Epithelial cell of proximal tubule (primary cell): ENCODE data around the gene R3HDM4. TPM values are rescaled to one million over a fixed set of nuclear protein-coding genes. Genes with fewer than 3 reads are reported as not detected.

Experiments
- DNase-seq: peaks from one replicate; pipeline ENCODE4 v3.0.0-alpha.2; 2011; ENCODE audit warnings: low read depth
- H3K4me3 ChIP-seq: 2 replicates; pipeline ENCODE4 v1.5.1; 2011; ENCODE audit warnings: low read depth, mild to moderate bottlenecking, low read length
- total RNA-seq: library from RNA; depleted of rRNA; stranded (reverse); fragments of >200 nt; gene quantifications from 2 replicates; pipeline ENCODE4 v1.2.3, GENCODE V29; 2015
- TF ChIP-seq, protein P1 (sequence below): conservative IDR thresholded peaks from 2 replicates; pipeline ENCODE4 v1.5.1; 2012; ENCODE audit warnings: low read depth, mild to moderate bottlenecking, low read length

R3HDM4 gene
- total RNA-seq, 1 donor from 2014 or later, result 49.8 TPM

DNA sequence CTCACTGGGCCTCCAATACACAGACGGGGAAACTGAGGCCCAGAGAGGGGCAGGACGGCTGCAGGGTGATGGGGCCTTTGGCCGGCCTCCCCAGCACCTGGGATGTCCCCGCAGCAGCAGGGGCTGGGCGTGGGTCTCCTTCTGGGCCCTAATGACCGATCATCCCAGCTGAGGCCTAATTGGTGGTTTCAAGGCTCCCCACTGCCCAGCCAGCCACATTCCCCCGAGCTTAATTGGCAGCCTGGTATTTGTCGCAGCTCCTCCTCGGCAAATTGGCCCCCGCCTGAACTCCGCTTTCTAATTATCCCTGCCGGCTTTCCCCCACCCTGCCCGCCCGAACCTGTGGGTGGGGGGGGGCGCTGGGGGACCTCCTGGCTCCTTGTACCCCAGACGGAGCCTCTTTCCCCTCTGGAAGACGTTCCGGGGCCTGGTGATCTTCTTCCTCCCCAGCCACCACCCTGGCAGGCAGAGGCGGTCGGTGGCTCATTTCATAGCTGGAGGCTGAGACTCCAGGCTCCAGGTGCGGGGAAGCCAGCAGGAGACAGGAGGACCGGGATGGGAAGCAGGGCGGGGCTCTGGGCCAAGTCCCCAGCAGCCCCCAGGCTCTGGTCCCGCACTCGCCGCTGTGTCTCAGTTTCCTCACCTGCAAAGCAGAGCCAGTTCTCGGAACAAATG is 43.9 kb upstream of the R3HDM4 start:
- no peak overlapping the region for H3K4me3 ChIP-seq
- DNase-seq, result no peak
- TF ChIP-seq, protein P1, sequence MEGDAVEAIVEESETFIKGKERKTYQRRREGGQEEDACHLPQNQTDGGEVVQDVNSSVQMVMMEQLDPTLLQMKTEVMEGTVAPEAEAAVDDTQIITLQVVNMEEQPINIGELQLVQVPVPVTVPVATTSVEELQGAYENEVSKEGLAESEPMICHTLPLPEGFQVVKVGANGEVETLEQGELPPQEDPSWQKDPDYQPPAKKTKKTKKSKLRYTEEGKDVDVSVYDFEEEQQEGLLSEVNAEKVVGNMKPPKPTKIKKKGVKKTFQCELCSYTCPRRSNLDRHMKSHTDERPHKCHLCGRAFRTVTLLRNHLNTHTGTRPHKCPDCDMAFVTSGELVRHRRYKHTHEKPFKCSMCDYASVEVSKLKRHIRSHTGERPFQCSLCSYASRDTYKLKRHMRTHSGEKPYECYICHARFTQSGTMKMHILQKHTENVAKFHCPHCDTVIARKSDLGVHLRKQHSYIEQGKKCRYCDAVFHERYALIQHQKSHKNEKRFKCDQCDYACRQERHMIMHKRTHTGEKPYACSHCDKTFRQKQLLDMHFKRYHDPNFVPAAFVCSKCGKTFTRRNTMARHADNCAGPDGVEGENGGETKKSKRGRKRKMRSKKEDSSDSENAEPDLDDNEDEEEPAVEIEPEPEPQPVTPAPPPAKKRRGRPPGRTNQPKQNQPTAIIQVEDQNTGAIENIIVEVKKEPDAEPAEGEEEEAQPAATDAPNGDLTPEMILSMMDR, result no peak

DNA sequence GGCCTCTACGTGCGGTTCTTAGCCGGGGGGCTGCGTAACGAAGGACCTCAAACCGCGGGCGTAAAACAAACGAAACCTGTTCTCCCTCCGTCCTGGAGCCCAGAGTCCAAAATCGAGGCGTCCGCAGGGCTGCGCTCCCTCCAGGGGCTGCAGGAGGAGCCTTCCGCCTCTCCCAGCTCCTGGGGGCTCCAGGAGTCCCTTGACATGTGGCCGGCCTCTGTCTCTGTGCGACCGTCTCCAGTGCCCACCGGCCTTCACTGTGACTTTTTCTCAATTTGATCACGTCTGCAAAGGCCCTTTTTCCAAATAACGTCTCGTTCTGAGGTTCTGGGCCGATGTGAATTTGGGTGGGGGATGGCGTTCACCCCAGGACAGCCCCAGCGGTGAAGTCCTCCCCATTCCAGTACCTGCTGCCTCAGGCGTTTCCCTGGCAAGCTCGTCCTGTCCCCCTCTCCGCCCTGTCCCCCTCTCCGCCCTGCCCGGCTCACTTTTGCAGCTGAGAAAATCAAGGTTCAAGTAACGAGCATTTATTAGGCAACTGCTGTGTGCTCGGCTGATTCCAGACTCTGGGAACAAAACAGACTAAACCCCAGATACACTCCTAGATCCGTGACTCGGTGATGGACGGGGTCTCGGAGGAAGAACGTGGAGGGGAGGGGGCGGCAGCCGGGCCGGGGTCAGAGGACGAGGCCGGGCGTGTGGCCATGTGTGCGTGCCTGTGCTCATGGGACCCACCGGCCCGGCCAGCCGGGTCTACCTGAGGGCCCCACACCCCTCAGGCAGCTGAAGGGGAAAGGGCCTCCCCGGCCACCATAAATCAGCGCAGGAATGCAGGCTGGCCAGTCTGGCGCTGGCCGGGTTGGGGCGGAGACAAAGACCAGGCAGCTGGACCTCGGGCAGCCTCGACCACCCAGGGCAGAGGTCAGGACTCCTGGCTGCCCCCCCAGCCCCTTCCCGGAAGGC is 43.1 kb upstream of the R3HDM4 start:
- no peak overlapping the region for H3K4me3 ChIP-seq
- DNase-seq, result no peak
- TF ChIP-seq, protein P1, result no peak

DNA sequence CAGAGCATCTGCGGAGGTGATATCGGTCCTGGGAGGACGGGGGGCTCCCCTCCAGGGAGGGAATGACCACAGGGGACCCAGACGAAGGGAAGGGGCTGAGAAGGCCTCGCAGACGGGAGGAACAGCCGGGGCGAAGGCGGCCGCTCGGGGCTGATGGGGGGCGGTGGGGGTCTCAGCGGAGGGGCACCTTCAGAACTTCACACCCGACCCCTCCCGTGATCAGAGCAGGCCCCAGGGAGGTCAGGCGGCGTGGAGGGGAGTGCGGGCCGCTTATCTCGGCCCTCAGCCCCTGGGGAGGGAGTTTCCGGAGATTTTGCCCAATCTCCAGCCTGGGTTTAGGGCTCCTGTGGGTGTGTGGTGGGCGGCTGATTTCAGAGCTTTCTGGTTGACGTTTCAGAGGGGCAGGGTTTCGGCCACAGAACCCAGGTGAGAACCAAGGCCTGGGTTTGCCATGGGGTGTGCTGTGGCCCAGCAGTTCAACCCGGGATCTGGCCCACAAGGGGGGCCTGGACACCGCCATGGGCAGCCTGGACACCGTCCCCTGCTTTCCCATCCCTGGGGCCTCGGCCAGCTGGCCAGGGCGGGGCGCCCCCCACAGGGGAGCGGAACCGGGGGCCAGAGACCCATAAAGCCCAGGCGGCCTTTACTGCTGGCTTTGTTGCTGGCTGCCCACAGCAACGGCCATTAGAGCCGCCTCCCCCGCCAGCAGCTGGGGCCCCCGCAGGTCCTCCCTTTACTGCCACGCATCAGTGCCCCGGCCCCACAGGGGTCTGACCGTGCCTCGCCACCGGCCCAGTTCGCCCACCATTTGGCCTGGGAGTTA is 41.9 kb upstream of the R3HDM4 start:
- DNase-seq, result no peak
- H3K4me3 ChIP-seq, result no peak overlapping the region
- TF ChIP-seq, protein P1, result no peak

DNA sequence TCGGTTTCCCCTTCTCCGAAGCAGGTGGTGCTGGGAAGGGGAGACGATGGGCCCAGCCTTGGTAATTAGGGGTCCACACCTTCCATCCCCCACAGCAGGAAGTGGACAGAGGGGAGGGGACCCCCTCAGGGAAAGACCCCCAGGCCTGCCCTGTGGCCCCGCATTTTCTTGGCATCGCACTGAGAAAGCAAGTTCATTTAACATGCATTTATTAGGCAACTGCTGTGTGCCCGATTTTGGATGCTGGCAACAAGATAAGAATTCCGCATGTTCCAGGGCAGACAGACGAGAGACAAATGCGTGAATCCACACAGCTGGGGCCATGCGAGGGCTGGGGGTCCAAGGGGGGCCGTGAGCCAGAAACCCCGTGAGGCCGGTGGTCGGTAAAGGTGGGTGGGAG is 41.3 kb upstream of the R3HDM4 start:
- H3K4me3 ChIP-seq, result no peak overlapping the region
- TF ChIP-seq, protein P1, result no peak
- no peak for DNase-seq

DNA sequence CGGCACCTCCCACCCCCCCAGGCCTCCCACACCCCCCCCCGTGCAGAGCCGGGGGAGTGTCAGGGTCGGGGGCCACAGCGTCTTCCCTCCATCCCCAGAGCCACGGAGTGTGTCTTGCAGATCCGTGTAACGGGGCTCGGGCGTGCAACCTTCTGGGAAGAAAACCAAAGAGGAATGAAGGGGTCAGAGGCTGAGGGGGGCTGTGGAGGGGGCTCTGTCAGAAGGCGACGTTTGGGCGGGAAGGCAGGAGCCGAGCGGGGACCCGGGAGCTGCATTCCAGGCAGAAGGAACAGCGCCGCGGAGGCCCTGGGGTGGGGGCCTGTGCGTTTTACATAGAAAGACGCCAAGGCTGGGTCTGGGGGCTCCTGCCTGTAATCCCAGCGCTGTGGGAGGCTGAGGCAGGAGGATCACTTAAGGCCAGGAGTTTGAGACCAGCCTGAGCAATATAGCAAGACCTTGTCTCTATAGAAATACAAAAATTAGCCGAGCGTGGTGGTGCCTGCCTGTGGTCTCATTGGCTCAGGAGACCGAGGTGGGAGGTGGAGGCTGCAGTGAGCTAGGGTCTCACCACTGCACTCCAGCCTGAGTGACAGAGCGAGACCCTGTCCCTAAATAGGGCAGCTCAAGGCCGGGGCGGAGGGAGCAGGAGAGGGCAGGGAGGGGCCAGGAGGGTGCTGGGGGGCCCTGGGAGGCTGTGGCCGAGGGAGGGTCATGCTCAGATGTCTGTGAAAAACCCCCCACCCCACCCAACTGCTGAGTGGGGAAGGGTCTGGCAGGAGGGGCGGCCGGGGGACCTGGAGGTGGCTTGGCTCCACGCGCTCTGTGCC is 40.6 kb upstream of the R3HDM4 start:
- TF ChIP-seq, protein P1, result no peak
- H3K4me3 ChIP-seq, result no peak overlapping the region
- DNase-seq, result no peak
